ENCODE data around the gene FLRT3. TPM values are rescaled to one million over a fixed set of nuclear protein-coding genes. Genes with fewer than 3 reads are reported as not detected.

FLRT3 gene
- polyA plus RNA-seq, 4 donors = 128 to 184 (median 150) TPM

- DNase-seq (ENCODE audit: low read depth in 4 of 4, low spot score in 3 of 4) = no peak
These were observed 5.8 kb downstream of the FLRT3 start for GRCh38 chr20:14331646-14332045.

- no peak for DNase-seq (ENCODE audit: low read depth in 4 of 4, low spot score in 3 of 4)
These were observed 17.7 kb downstream of the FLRT3 start for GRCh38 chr20:14319704-14320103.

- DNase-seq (ENCODE audit: low read depth in 4 of 4, low spot score in 3 of 4) = no peak
These were observed 23.9 kb downstream of the FLRT3 start for GRCh38 chr20:14313341-14314020.

- DNase-seq (ENCODE audit: low read depth in 4 of 4, low spot score in 3 of 4) = no peak
These were observed 25.4 kb downstream of the FLRT3 start for GRCh38 chr20:14312001-14312400.

GRCh38 chr20:14310977-14311627 is 26.3 kb downstream of the FLRT3 start:
- no peak for DNase-seq (ENCODE audit: low read depth in 4 of 4, low spot score in 3 of 4)

GRCh38 chr20:14307956-14308355 is 29.5 kb downstream of the FLRT3 start:
- DNase-seq (ENCODE audit: low read depth in 4 of 4, low spot score in 3 of 4) = no peak

GRCh38 chr20:14304472-14304871 is 32.9 kb downstream of the FLRT3 start:
- no peak for DNase-seq (ENCODE audit: low read depth in 4 of 4, low spot score in 3 of 4)

GRCh38 chr20:14303651-14304050 is 33.8 kb downstream of the FLRT3 start:
- DNase-seq (ENCODE audit: low read depth in 4 of 4, low spot score in 3 of 4) = no peak

- DNase-seq (ENCODE audit: low read depth in 4 of 4, low spot score in 3 of 4) = no peak
These were observed 34.3 kb downstream of the FLRT3 start for GRCh38 chr20:14303106-14303505.

GRCh38 chr20:14299831-14300230 is 37.6 kb downstream of the FLRT3 start:
- no peak for DNase-seq (ENCODE audit: low read depth in 4 of 4, low spot score in 3 of 4)

GRCh38 chr20:14295770-14296309 is 41.6 kb downstream of the FLRT3 start:
- no peak for DNase-seq (ENCODE audit: low read depth in 4 of 4, low spot score in 3 of 4)

- no peak for DNase-seq (ENCODE audit: low read depth in 4 of 4, low spot score in 3 of 4)
These were observed 42.2 kb downstream of the FLRT3 start for GRCh38 chr20:14295238-14295637.

GRCh38 chr20:14291502-14291901 is 45.9 kb downstream of the FLRT3 start:
- no peak for DNase-seq (ENCODE audit: low read depth in 4 of 4, low spot score in 3 of 4)

- no peak for DNase-seq (ENCODE audit: low read depth in 4 of 4, low spot score in 3 of 4)
These were observed 48.8 kb downstream of the FLRT3 start for GRCh38 chr20:14288341-14289330.

GRCh38 chr20:14284443-14284842 is 53.0 kb downstream of the FLRT3 start:
- DNase-seq (ENCODE audit: low read depth in 4 of 4, low spot score in 3 of 4) = no peak

GRCh38 chr20:14282140-14282539 is 55.3 kb downstream of the FLRT3 start:
- DNase-seq (ENCODE audit: low read depth in 4 of 4, low spot score in 3 of 4) = no peak

Measured in right renal pelvis (tissue), 4 donors.